GM21786 (cell line): ENCODE results near the gene TAF9.
"Not testable (repeated sequence)": the region's sequence is repeated elsewhere in the genome, so short reads cannot be mapped to it uniquely, and the experiment has no call there.

Experiments
- ATAC-seq: cut with Tn5 transposase; IDR thresholded peaks from one replicate; pipeline ENCODE4 v1.9.1; 2021; ENCODE audit not compliant: unreplicated experiment

The TAF9 gene, protein sequence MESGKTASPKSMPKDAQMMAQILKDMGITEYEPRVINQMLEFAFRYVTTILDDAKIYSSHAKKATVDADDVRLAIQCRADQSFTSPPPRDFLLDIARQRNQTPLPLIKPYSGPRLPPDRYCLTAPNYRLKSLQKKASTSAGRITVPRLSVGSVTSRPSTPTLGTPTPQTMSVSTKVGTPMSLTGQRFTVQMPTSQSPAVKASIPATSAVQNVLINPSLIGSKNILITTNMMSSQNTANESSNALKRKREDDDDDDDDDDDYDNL

DNA sequence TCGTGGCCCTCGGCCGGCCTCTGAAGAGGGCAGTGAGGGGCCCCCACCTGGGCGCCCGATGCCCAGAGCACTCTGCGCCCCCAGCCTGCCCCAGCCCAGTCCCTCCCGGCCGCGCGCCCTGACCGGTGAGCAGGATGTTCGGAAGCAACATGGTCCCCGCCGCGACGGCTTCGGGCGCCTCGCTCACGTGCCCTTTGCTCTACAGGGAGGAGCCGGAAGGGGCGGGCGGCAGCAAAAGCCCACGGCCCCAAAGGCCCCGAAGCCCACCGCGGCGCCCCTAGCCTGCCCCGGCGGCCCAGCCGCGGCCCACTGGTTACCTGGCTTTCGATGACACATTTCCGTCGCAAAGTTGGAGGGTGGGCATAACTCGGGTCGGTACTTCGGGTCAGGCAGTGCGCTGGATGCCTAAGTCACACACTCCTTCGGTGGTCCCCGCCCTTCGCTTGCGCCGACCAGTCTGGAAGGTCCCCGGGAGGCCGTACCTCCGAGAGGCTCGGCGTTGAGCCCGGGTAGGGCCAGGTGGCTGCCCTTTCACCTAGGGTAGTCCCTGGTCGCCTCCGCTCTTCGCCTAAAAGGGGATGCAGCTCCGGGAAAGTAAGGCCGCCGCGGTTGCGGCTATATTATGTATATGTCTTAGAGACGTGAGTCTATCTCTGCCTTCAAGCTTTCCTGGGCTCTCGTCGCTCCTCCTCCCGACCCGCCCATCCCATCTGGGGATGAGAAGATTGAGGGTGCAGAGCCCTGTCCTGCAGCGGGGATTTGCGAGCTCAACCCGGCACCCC, at the start of gene TAF9, which contains the start of the genes AK6 and RAD17:
Gene TAF9, minus strand, starts transcription at position 181 of the 782 bp plus-strand sequence. CDS start 3,783 bp downstream, outside the sequence.
Gene AK6, minus strand, starts transcription at position 181 of the 782 bp plus-strand sequence. Its CDS starts 30 bp downstream, at position 151.
Gene RAD17, plus strand, starts transcription at position 479 of the 782 bp plus-strand sequence. CDS start 2,391 bp downstream, outside the sequence.
- peak; percentile 88 for ATAC-seq

DNA sequence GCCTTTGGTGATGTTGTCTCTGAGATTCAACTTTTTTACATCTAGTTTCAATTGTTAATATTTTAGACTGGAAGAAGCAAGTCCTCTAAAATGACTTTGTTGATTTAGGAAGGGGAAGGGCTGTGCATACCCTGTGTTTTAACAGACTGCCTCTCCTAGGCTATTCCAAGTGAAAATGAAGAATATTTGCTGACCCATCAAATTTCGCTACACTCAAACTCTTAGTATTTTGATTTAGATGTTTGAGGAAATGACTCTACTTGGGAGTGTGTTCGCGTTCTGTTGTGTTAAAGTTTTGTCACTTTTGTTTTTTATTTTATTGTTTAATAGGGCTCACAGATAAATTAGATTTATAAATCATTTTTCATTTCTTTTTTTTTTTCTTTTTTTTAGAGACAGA, 49.2 kb upstream of the TAF9 start:
- ATAC-seq: no peak

- ATAC-seq: no peak
Observed at GRCh38 chr5:69416699-69417098, 47.4 kb upstream of the TAF9 start.

DNA sequence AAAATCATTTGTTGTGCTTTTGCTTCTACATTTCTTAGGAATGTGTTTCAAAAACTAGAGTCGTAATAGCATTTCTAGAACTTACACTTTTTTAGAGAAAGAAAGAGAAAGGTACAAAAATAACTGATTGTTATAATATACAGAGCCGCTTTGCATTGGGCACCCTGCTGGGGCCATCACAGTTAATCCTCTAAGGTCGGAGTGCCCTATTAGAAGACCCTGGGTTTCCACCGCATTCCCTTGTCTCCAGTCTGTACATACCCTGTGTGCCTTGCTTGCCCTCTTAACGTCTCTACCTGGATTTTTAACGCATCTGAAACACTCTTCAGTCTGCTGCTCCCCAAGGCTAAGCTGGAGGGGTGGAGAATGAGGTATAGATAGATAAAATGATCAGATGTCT, 46.9 kb upstream of the TAF9 start:
- no peak for ATAC-seq

- ATAC-seq: no peak
Observed at GRCh38 chr5:69415584-69415958, 46.3 kb upstream of the TAF9 start.

GRCh38 chr5:69414885-69415583, 45.7 kb upstream of the TAF9 start, which contains the start of gene MARVELD2:
MARVELD2 (plus strand) TSS chr5:69415116; CDS start chr5:69419386, 4,270 bp downstream.
- ATAC-seq: peak; percentile 78

DNA sequence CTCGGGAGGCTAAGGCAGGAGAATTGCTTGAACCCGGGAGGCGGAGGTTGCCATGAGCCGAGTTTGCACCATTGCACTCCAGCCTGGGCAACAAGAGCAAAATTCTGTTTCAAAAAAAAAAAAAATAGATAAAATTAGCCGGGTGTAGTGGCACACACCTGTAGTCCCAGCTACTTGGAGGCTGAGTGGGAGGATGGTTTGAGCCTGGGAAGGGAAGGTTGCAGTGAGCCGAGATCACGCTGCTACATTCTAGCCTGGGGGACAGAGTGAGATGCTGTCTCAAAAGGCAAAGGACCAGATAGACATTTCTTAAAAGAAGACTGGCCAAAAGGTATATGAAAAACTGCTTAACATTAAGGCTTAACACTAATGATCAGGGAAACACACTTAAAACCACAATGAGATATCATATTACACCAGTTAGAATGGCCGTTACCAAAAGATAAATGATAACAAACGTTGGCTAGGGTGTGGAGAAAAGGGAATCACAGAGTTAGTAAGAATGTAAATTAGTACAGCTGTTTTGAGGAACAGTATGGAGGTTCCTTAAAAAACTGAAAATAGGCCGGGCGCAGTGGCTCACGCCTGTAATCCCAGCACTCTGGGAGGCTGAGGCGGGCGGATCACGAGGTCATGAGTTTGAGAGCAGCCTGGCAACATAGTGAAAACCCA, 35.5 kb upstream of the TAF9 start:
- ATAC-seq: no peak

GRCh38 chr5:69378376-69378775, 9.1 kb upstream of the TAF9 start:
- no peak for ATAC-seq

GRCh38 chr5:69374911-69375446, 5.7 kb upstream of the TAF9 start:
- peak; percentile 74 for ATAC-seq

- ATAC-seq: no peak
Observed at GRCh38 chr5:69372394-69372793, 3.1 kb upstream of the TAF9 start.

- ATAC-seq: not testable (repeated sequence)
Observed at GRCh38 chr5:69370335-69370734, 1.0 kb upstream of the TAF9 start.

GRCh38 chr5:69368458-69369339, 621 bp downstream of the TAF9 start:
- peak; percentile 24 for ATAC-seq

GRCh38 chr5:69367697-69368279, 1.5 kb downstream of the TAF9 start:
- no peak for ATAC-seq

DNA sequence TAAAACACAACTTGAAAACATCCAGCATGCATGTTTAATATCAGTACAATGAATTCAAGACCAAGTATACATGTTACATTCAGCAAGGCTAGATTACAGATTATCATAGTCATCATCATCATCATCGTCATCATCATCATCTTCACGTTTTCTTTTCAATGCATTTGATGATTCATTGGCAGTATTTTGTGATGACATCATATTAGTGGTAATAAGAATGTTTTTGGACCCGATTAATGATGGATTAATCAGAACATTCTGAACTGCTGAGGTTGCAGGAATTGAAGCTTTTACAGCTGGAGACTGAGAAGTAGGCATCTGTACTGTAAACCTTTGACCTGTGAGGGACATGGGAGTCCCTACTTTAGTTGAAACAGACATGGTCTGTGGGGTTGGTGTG, 4.5 kb downstream of the TAF9 start:
- ATAC-seq: no peak

DNA sequence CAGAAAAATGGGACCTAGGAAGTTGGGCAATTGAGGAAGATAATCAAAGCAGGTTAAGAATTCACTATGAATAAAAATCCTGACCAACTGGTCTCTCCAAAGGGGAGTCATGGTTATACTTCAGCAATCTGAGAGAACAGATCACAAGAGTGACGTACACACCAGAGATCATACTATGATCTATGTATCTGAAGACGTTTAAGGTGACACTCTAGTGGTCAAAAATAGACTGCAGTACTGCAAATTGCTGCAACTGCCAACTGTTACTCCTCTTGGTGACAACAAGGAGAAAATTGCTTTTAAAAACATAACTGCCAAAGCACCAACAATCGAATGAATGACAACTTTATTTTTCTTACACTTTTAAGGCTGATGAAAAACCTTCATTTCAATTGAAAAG, 4.9 kb downstream of the TAF9 start:
- no peak for ATAC-seq

DNA sequence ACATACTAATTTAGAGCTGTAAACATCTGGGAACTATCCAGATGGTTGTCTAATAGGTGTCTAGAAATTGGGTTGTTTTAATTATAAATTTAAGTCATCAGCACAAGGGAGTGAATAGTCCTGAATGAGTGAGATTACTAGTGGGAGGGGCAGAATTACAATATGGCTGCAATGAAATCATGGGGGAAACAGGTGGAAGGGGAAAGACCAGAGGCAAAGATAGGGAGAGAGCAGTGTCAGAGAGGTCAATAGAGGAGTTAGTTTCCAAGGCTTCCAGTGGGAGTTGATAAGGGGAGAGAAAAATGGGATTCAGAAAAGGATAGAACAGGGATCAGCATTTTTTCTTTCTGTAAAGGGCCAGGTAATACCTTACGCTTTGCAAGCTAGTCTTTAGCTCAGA, 8.9 kb downstream of the TAF9 start:
- no peak for ATAC-seq

DNA sequence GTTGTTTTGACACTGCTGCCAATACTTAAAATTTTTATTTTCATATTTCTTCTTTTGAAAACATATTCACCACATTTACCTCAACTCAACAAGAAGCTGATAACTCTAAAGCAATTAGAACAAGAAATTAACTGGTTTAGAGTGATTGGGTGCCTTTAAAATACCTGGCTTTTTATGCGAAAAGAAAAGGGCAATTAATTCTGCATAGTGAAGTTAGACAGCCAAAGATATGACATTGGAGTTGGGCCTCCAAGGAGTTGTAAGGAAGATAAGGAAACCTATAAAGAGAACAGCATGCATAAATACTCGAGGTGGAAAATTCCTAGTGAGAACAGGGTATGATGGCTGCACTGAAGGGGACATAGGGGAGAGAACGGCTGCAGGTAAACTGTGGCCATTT, 9.6 kb downstream of the TAF9 start:
- no peak for ATAC-seq

- no peak for ATAC-seq
Observed at GRCh38 chr5:69350664-69351063, 18.7 kb downstream of the TAF9 start.

- no peak for ATAC-seq
Observed at GRCh38 chr5:69343083-69343482, 26.2 kb downstream of the TAF9 start.
